SH-SY5Y (cell line): ENCODE results near the gene MANEA.

Source experiments
- GATA2 ChIP-seq: IDR thresholded peaks from 2 replicates; pipeline ENCODE4 v1.6.1; 2011; ENCODE audit warnings: mild to moderate bottlenecking, low read depth, low read length
- GATA3 ChIP-seq: IDR thresholded peaks from 2 replicates; pipeline ENCODE4 v1.6.1; 2011; ENCODE audit warnings: low read depth, mild to moderate bottlenecking, low read length, moderate library complexity

- no peak for TF ChIP-seq GATA2
- no peak for TF ChIP-seq GATA3
Observed at GRCh38 chr6:95548188-95548786, 29.0 kb upstream of the MANEA start.
